GM21515 (cell line): ENCODE results near the gene ZDHHC12.

ENCODE experiments used
- ATAC-seq: cut with Tn5 transposase; IDR thresholded peaks from one replicate; pipeline ENCODE4 v1.9.1; 2021; ENCODE audit not compliant: unreplicated experiment

The ZDHHC12 gene

DNA sequence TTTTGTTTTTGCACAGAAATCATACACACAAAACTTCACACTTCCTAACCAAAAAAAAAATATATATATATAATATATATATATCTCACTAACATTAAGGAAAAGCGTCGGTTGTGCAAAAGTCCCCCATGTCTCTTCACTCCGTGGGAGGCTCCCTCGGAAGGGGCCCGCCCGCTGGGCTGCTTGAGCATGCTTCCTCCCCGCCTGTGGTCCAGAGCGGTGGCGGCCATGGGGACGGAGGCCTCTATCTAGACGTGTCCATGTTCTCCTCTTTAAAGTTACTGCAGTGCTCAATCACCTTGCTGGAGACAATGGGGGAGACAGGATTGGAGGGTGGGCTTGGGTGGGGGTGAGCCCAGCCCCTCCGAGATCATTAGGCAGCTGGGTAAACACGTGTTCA is 7.2 kb upstream of the ZDHHC12 start:
- ATAC-seq = no peak

- no peak for ATAC-seq
Observed at GRCh38 chr9:128729766-128730517, 6.0 kb upstream of the ZDHHC12 start.

- no peak for ATAC-seq
Observed at GRCh38 chr9:128729302-128729701, 5.4 kb upstream of the ZDHHC12 start.

DNA sequence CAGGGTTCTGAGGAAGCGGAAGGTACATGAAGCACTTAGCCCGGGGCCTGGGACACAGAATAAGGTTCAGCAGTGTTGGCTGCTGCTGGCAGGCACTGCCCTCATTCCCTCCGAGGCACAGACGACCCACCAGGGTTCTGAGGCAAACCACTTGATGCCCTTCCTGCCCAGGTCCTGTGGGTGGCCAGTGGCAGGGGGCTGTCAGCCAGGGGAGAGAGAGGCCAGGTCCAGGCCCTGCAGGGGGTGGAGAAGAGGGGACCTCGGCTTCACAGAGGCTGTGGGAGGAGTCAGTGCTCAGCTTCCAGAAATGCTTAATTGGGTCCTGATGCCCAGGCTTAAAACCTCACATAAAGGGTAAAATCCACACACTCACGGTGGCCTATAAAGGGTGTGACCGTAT is 4.4 kb upstream of the ZDHHC12 start:
- ATAC-seq = no peak

DNA sequence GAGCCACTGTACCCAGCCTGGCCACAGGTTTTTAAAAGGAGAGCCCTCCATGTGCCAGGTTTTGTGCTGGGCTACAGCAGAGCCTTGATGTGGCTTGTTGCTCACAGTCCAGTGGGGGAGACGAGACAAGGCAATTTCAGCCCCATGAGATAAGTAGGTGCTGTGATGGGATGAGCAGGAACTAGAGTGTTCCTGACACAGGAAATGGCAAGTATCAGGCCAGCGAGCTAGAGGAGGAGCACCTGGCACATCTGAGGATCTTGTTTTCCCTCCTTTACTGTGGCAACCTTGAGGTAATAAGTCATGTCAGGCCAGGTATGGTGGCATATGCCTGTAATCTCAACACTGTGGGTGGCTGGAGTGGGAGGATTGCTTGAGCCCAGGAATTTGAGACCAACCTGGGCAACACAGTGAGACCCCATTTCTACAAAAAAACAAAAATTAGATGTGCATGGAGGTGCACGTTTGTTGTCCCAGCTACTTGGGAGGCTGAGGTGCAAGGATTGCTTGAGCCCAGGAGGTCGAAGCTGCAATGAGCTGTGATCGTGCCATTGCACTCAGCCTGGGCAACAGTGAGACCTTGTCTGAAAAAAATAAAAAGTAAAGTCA is 3.8 kb upstream of the ZDHHC12 start:
- no peak for ATAC-seq

GRCh38 chr9:128724744-128725211 is 851 bp upstream of the ZDHHC12 start:
- ATAC-seq = no peak

DNA sequence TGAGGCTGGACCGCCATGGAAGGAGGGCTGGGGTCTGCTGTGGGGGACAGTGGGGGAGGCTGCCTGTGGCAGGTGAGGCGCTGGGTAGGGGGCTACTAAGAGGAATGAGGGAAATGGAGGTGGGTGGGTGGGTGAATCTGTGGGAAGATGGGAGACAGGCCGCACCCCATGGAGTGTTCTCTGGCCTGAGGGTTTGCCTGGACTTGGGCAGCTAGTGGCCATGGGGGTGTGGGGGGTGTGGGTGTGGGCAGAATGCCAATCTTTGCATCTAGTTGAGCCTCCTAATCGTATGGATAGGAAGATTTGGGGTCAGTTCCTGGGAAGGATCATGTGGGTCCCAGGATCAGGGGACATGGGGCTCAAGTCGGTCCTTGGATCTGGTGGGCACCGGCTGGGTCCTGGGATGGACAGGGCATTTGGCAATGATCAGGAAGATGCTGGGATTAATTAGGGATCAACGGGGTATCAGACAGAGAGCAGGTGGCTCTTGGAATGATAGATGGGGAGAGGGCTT is 518 bp downstream of the ZDHHC12 start:
- no peak for ATAC-seq

GRCh38 chr9:128722380-128723351 is 1.3 kb downstream of the ZDHHC12 start:
- no peak for ATAC-seq

GRCh38 chr9:128721487-128722010 is 2.4 kb downstream of the ZDHHC12 start:
- ATAC-seq = no peak

- no peak for ATAC-seq
Observed at GRCh38 chr9:128720841-128721486, 3.0 kb downstream of the ZDHHC12 start.

GRCh38 chr9:128719919-128720605 is 3.9 kb downstream of the ZDHHC12 start:
- ATAC-seq = no peak

- no peak for ATAC-seq
Observed at GRCh38 chr9:128718475-128718874, 5.5 kb downstream of the ZDHHC12 start.

DNA sequence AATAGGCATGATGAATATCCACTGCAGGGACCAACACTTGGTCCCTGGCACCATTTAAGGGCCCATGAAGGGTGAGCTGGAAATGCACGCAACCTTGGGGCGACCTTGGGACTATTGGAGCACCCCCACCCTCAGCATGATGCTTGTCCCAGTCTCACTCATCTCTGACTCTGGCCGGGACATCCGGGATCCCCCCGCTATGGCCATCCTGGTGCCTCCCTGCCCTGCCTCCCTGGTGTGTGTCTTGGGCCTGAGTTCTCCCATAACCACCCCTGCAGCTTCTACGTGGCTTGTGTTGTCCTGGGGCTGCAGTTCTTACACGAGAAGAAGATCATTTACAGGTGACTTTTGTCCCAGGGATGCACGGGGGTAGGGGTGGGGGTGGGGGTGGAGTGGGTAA is 5.9 kb downstream of the ZDHHC12 start:
- ATAC-seq = no peak

- ATAC-seq = no peak
Observed at GRCh38 chr9:128716581-128717254, 7.2 kb downstream of the ZDHHC12 start.

DNA sequence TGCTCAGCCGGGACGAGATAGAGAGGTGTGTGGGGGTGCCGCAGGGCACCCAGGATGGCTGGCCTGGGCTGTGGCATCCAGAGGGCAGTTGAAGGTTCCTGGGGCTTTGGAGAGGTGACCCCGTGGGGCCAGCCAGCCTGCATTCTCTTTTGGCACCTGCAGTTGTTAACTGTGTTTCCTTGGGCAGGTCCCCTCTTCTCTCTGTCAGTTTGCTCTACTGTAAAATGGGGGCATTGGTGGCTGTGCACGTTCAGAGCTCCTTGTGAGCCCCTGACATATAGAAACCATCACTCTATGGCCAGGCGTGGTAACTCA is 8.5 kb downstream of the ZDHHC12 start:
- no peak for ATAC-seq

DNA sequence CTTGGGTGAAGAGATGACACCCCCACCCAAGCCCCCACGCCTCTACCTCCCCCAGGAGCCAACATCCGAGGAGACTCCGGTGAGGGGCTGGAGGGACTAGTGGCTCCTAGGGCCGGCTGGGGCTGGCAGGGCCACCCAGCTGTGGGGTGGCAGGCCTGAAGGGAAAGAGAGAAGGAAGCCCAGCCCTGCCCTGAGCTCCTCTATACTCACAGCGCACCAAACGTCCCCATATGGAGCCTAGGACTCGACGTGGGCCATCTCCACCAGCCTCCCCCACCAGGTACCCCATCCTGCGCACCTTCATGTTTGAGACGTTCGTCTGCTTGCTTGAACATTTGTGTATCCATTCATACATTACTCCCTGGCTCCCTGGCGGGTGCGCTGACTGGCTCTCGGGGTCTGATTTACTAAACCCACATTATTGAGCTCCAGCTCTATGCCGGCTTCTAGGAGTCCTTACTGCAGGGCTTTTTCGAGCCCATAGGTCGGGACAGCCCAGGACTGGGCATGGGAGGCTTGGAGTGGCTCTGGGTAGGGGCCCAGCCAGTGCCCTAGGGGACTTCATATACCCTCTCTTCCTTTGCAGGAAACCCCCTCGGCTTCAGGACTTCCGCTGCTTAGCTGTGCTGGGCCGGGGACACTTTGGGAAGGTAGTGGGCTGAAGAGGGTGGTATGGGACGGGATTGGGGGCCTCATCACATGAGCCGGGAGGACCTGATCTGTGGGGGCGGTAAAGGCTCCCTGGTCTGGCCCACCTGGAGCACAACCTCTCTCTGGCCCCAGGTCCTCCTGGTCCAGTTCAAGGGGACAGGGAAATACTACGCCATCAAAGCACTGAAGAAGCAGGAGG is 9.1 kb downstream of the ZDHHC12 start:
- no peak for ATAC-seq

GRCh38 chr9:128713941-128714573 is 9.9 kb downstream of the ZDHHC12 start:
- ATAC-seq = no peak

DNA sequence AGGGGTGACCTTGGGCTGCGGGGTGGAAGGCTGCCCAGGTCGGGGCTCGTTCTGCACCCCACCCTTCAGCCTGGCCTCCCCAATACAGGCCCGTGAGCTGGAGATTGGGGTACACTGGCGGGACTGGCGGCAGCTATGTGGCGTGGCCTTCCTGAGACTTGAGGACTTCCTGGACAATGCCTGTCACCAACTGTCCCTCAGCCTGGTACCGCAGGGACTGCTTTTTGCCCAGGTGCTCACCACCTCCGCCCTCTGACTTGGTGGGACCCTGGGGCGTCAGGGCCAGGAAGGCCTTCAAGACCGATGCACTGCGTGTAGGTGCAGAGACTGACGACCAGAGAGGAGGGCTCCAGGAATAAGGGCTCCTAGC is 10.5 kb downstream of the ZDHHC12 start:
- no peak for ATAC-seq
